HepG2 (cell line): ENCODE measurements around the gene FKBP1C.

Experiments
- MAFK ChIP-seq, 2 experiments: IDR thresholded peaks in 1 of 2; conservative IDR thresholded peaks in 1 of 2; 2 replicates each; pipeline ENCODE4 v1.6.1; 2011; ENCODE audit warnings: improper control_type of control experiment in 2 of 2, low read length in 2 of 2
- TMF1 ChIP-seq: sonication (generic); formaldehyde crosslinking; IDR thresholded peaks from 2 replicates; pipeline ENCODE4 v1.8.1; 2022; ENCODE audit warnings: low read depth, missing genetic modification reagents
- ZNF24 ChIP-seq: fragments of 450-650 bp; IDR thresholded peaks from 2 replicates; pipeline ENCODE4 v1.6.1; 2017; ENCODE audit warnings: antibody characterized with exemption, mild to moderate bottlenecking
- TF ChIP-seq, protein P1 (sequence below): sonication (generic); formaldehyde crosslinking; conservative IDR thresholded peaks from 2 replicates; pipeline ENCODE4 v1.4.0; 2020; ENCODE audit warnings: mild to moderate bottlenecking, missing genetic modification reagents, moderate library complexity

DNA sequence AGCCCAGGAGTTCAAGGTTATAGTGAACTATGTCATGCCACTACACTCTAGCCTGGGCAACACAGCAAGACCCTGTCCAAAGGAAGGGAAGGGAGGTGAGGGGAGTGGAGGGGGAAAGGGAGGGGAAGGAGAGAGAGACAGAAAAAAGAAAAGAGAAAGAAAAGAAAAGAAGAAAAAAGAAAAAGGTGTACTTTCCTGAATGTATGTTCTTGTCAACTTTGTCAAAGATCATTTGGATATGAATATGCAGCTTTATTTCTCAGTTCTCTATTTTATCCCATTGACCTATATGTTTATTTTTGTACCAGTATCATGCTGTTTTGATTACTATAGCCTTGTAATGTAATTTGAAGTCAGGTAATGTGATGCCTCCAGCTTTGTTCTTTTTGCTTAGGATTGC, 30.9 kb upstream of the FKBP1C start:
- no peak for TF ChIP-seq TMF1
- no peak for TF ChIP-seq MAFK (conservative IDR thresholded peaks at IDR 0.05 in 1 of 2, IDR thresholded peaks at IDR 0.05 in 1 of 2; ENCODE audit: low read length in 2 of 2)
- no peak for TF ChIP-seq ZNF24
- TF ChIP-seq, protein P1, sequence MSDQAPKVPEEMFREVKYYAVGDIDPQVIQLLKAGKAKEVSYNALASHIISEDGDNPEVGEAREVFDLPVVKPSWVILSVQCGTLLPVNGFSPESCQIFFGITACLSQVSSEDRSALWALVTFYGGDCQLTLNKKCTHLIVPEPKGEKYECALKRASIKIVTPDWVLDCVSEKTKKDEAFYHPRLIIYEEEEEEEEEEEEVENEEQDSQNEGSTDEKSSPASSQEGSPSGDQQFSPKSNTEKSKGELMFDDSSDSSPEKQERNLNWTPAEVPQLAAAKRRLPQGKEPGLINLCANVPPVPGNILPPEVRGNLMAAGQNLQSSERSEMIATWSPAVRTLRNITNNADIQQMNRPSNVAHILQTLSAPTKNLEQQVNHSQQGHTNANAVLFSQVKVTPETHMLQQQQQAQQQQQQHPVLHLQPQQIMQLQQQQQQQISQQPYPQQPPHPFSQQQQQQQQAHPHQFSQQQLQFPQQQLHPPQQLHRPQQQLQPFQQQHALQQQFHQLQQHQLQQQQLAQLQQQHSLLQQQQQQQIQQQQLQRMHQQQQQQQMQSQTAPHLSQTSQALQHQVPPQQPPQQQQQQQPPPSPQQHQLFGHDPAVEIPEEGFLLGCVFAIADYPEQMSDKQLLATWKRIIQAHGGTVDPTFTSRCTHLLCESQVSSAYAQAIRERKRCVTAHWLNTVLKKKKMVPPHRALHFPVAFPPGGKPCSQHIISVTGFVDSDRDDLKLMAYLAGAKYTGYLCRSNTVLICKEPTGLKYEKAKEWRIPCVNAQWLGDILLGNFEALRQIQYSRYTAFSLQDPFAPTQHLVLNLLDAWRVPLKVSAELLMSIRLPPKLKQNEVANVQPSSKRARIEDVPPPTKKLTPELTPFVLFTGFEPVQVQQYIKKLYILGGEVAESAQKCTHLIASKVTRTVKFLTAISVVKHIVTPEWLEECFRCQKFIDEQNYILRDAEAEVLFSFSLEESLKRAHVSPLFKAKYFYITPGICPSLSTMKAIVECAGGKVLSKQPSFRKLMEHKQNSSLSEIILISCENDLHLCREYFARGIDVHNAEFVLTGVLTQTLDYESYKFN (CRISPR knock-in tag): no peak
